ENCODE results near the gene SMIM5. TPM values are rescaled to one million over a fixed set of nuclear protein-coding genes. Genes with fewer than 3 reads are reported as not detected.

The SMIM5 gene
- total RNA-seq, 1 experiment from 2014 or later = 0.09 TPM

- DNase-seq (ENCODE audit: unreplicated experiment) = peak; percentile 33
- no TSS peak for BruUV-seq (replicated peaks)
- Mint-ChIP-seq H3K4me1 (ENCODE audit: insufficient read depth, unreplicated experiment) (no peaks in the 10 kb centered on the region), H3K36me3 (ENCODE audit: insufficient read depth, unreplicated experiment) (no peaks in the 10 kb centered on the region), H3K27ac (ENCODE audit: low read depth, unreplicated experiment) (peak overlapping the region; percentile 42), H3K4me3 (ENCODE audit: unreplicated experiment) (no peak overlapping the region), H3K9me3 (ENCODE audit: unreplicated experiment) (no peaks in the 10 kb centered on the region), H3K27me3 (ENCODE audit: insufficient read depth, unreplicated experiment) (peaks cover 17% of the 10 kb centered on the region)
- POLR2A ChIA-PET = interaction anchor here (0.6 to 2.6 kb wide), 4 partner anchors 14 to 391 kb away, joined by 3 to 13 read pairs (median 3); partner anchors contain the start of gene SMIM5
- CTCF ChIA-PET = interaction anchor here (0.5 to 3.4 kb wide), 7 partner anchors 10 to 73 kb away, joined by 3 to 24 read pairs (median 4); partner anchors contain the start of gene SMIM5
- peak; percentile 34 for TF ChIP-seq CTCF (IDR thresholded peaks at IDR 0.05; ENCODE audit: unreplicated experiment)
- intact Hi-C loops (cut with micrococcal nuclease) = no loop called here
These were observed 13.5 kb upstream of the SMIM5 start for GRCh38 chr17:75619506-75620431.

GRCh38 chr17:75621489-75621888 lies 11.7 kb upstream of the SMIM5 start:
- POLR2A ChIA-PET = interaction anchor here (0.5 to 2.6 kb wide), 4 partner anchors 8 to 629 kb away, joined by 3 to 13 read pairs (median 4); partner anchors contain the start of gene SMIM5
- H3K27me3 Mint-ChIP-seq (ENCODE audit: insufficient read depth, unreplicated experiment) = peaks cover 17% of the 10 kb centered on the region
- intact Hi-C loops (cut with micrococcal nuclease) = no loop called here
- no peaks in the 10 kb centered on the region for H3K9me3 Mint-ChIP-seq (ENCODE audit: unreplicated experiment)
- CTCF ChIA-PET = interaction anchor here (1.0 to 3.4 kb wide), 5 partner anchors 11 to 129 kb away, joined by 3 to 24 read pairs (median 6); partner anchors contain the start of gene SMIM5
- H3K4me3 Mint-ChIP-seq (ENCODE audit: unreplicated experiment) = no peak overlapping the region
- BruUV-seq (replicated peaks) = no TSS peak
- H3K4me1 Mint-ChIP-seq (ENCODE audit: insufficient read depth, unreplicated experiment) = no peaks in the 10 kb centered on the region
- DNase-seq (ENCODE audit: unreplicated experiment) = no peak
- H3K27ac Mint-ChIP-seq (ENCODE audit: low read depth, unreplicated experiment) = no peak overlapping the region
- no peak for TF ChIP-seq CTCF (IDR thresholded peaks at IDR 0.05; ENCODE audit: unreplicated experiment)
- no peaks in the 10 kb centered on the region for H3K36me3 Mint-ChIP-seq (ENCODE audit: insufficient read depth, unreplicated experiment)

- Mint-ChIP-seq H3K27me3 (ENCODE audit: insufficient read depth, unreplicated experiment) (peaks cover 17% of the 10 kb centered on the region), H3K36me3 (ENCODE audit: insufficient read depth, unreplicated experiment) (no peaks in the 10 kb centered on the region), H3K4me1 (ENCODE audit: insufficient read depth, unreplicated experiment) (no peaks in the 10 kb centered on the region), H3K9me3 (ENCODE audit: unreplicated experiment) (no peaks in the 10 kb centered on the region), H3K27ac (ENCODE audit: low read depth, unreplicated experiment) (no peak overlapping the region), H3K4me3 (ENCODE audit: unreplicated experiment) (no peak overlapping the region)
- ChIA-PET CTCF (interaction anchor here (1.0 to 3.4 kb wide), 3 partner anchors 11 to 128 kb away, joined by 3 to 24 read pairs (median 6); partner anchors contain the start of gene SMIM5), POLR2A (interaction anchor here (0.9 to 1.0 kb wide), 2 partner anchors 8 to 14 kb away, joined by 4 read pairs; no protein-coding TSS in a partner anchor)
- intact Hi-C loops (cut with micrococcal nuclease) = no loop called here
- no TSS peak for BruUV-seq (replicated peaks)
- TF ChIP-seq CTCF (IDR thresholded peaks at IDR 0.05; ENCODE audit: unreplicated experiment) = no peak
- no peak for DNase-seq (ENCODE audit: unreplicated experiment)
These were observed 11.2 kb upstream of the SMIM5 start for GRCh38 chr17:75622076-75622475.

GRCh38 chr17:75622771-75623273 lies 10.4 kb upstream of the SMIM5 start:
- no peak for DNase-seq (ENCODE audit: unreplicated experiment)
- H3K4me3 Mint-ChIP-seq (ENCODE audit: unreplicated experiment) = no peak overlapping the region
- no peak overlapping the region for H3K27ac Mint-ChIP-seq (ENCODE audit: low read depth, unreplicated experiment)
- BruUV-seq (replicated peaks) = no TSS peak
- intact Hi-C loops (cut with micrococcal nuclease) = no loop called here
- no peaks in the 10 kb centered on the region for H3K36me3 Mint-ChIP-seq (ENCODE audit: insufficient read depth, unreplicated experiment)
- TF ChIP-seq CTCF (IDR thresholded peaks at IDR 0.05; ENCODE audit: unreplicated experiment) = no peak
- H3K27me3 Mint-ChIP-seq (ENCODE audit: insufficient read depth, unreplicated experiment) = peaks cover 17% of the 10 kb centered on the region
- H3K4me1 Mint-ChIP-seq (ENCODE audit: insufficient read depth, unreplicated experiment) = no peaks in the 10 kb centered on the region
- CTCF ChIA-PET = interaction anchor here (1.8 to 3.2 kb wide), 2 partner anchors 11 to 21 kb away, joined by 6 to 27 read pairs; partner anchors contain the start of gene SMIM5
- no peaks in the 10 kb centered on the region for H3K9me3 Mint-ChIP-seq (ENCODE audit: unreplicated experiment)
- POLR2A ChIA-PET = interaction anchor here (2.9 kb wide), 1 partner anchor 11 kb away, joined by 15 read pairs; the partner anchor contains the start of gene SMIM5

Measured in MCF 10A (cell line).